ENCODE measurements around the gene ZNF277.
A peak's percentile ranks its signal among the peaks of the same experiment; 100 is the strongest.

ZNF277 gene

GRCh38 chr7:112201839-112202238 lies 4.7 kb upstream of the ZNF277 start:
- ATAC-seq = no peak
- no peak for TF ChIP-seq OSR1 (CRISPR knock-in tag; IDR thresholded peaks at IDR 0.05)
- TF ChIP-seq GLIS3 (CRISPR knock-in tag; IDR thresholded peaks at IDR 0.05) = no peak
- TF ChIP-seq ZNF8 (CRISPR knock-in tag; IDR thresholded peaks at IDR 0.05) = no peak
- no peak for TF ChIP-seq CSRNP3 (CRISPR knock-in tag; IDR thresholded peaks at IDR 0.05)
- no peak for TF ChIP-seq ZNF70 (CRISPR knock-in tag; IDR thresholded peaks at IDR 0.05)
- no peak for TF ChIP-seq SNAI2 (CRISPR knock-in tag; IDR thresholded peaks at IDR 0.05)
- no peak for TF ChIP-seq ZNF565 (CRISPR knock-in tag; conservative IDR thresholded peaks at IDR 0.05; ENCODE audit: low read depth)

GRCh38 chr7:112202816-112203215 lies 3.7 kb upstream of the ZNF277 start:
- TF ChIP-seq ZNF70 (CRISPR knock-in tag; IDR thresholded peaks at IDR 0.05) = no peak
- no peak for TF ChIP-seq ZFP30 (CRISPR knock-in tag; IDR thresholded peaks at IDR 0.05)
- no peak for TF ChIP-seq CREB5 (CRISPR knock-in tag; IDR thresholded peaks at IDR 0.05; ENCODE audit: low read depth)
- TF ChIP-seq POU6F1 (CRISPR knock-in tag; IDR thresholded peaks at IDR 0.05; ENCODE audit: borderline replicate concordance, low read depth) = no peak
- no peak for TF ChIP-seq GLIS3 (CRISPR knock-in tag; IDR thresholded peaks at IDR 0.05)
- TF ChIP-seq CSDC2 (CRISPR knock-in tag; IDR thresholded peaks at IDR 0.05) = no peak
- TF ChIP-seq ZNF565 (CRISPR knock-in tag; conservative IDR thresholded peaks at IDR 0.05; ENCODE audit: low read depth) = no peak
- no peak for ATAC-seq

GRCh38 chr7:112203365-112203739 lies 3.1 kb upstream of the ZNF277 start:
- ATAC-seq = no peak
- no peak for TF ChIP-seq PATZ1 (CRISPR knock-in tag; IDR thresholded peaks at IDR 0.05; ENCODE audit: borderline replicate concordance)
- TF ChIP-seq ISL1 (CRISPR knock-in tag; IDR thresholded peaks at IDR 0.05) = no peak
- TF ChIP-seq ESRRG (CRISPR knock-in tag; IDR thresholded peaks at IDR 0.05) = no peak
- TF ChIP-seq ZFP3 (CRISPR knock-in tag; IDR thresholded peaks at IDR 0.05) = no peak
- no peak for TF ChIP-seq GLIS3 (CRISPR knock-in tag; IDR thresholded peaks at IDR 0.05)

GRCh38 chr7:112204499-112205342 lies 1.8 kb upstream of the ZNF277 start:
- ATAC-seq = peak; percentile 3

More at GRCh38 chr7:112204499-112205342, 1.8 kb upstream of the ZNF277 start:
- no peak for TF ChIP-seq ARNTL (CRISPR knock-in tag; IDR thresholded peaks at IDR 0.05; ENCODE audit: borderline replicate concordance, low read depth)
- no peak for TF ChIP-seq GLIS3 (CRISPR knock-in tag; IDR thresholded peaks at IDR 0.05)
- TF ChIP-seq ISL1 (CRISPR knock-in tag; IDR thresholded peaks at IDR 0.05) = no peak
- TF ChIP-seq PATZ1 (CRISPR knock-in tag; IDR thresholded peaks at IDR 0.05; ENCODE audit: borderline replicate concordance) = no peak
- TF ChIP-seq POU6F1 (CRISPR knock-in tag; IDR thresholded peaks at IDR 0.05; ENCODE audit: borderline replicate concordance, low read depth) = no peak
- TF ChIP-seq ZNF8 (CRISPR knock-in tag; IDR thresholded peaks at IDR 0.05) = no peak
- no peak for TF ChIP-seq PPARA (CRISPR knock-in tag; IDR thresholded peaks at IDR 0.05; ENCODE audit: borderline replicate concordance)
- no peak for TF ChIP-seq SNAI2 (CRISPR knock-in tag; IDR thresholded peaks at IDR 0.05)
- TF ChIP-seq TCF4 (CRISPR knock-in tag; IDR thresholded peaks at IDR 0.05; ENCODE audit: borderline replicate concordance) = no peak
- no peak for TF ChIP-seq CSDC2 (CRISPR knock-in tag; IDR thresholded peaks at IDR 0.05)

All from SK-N-SH treated with all-trans-retinoic acid at 6 μM for 48 hours (cell line).